H9 (cell line): ENCODE measurements around the gene TUBB2A. TPM values are rescaled to one million over a fixed set of nuclear protein-coding genes. Genes with fewer than 3 reads are reported as not detected.
A peak's percentile ranks its signal among the peaks of the same experiment; 100 is the strongest.
"Not testable (repeated sequence)": the region's sequence is repeated elsewhere in the genome, so short reads cannot be mapped to it uniquely, and the experiment has no call there.

Experiments
- DNase-seq: peaks from one replicate; pipeline ENCODE4 v3.0.0-alpha.2; 2017
- H2AFZ ChIP-seq: one replicate; pipeline ENCODE4 v1.6.1; 2013; ENCODE audit warnings: mild to moderate bottlenecking, low read length, control low read depth, moderate library complexity
- H2AK5ac ChIP-seq: 2 replicates; pipeline ENCODE4 v1.6.1; 2013; ENCODE audit warnings: low read length, control low read depth, mixed read lengths; ENCODE audit not compliant: insufficient read length
- H2BK120ac ChIP-seq: one replicate; pipeline ENCODE4 v1.6.1; 2013; ENCODE audit warnings: low read depth, mild to moderate bottlenecking, low read length, control low read depth, inconsistent platforms; ENCODE audit not compliant: poor library complexity, severe bottlenecking
- H2BK12ac ChIP-seq: 2 replicates; pipeline ENCODE4 v1.6.1; 2013; ENCODE audit warnings: low read length, control low read depth, mixed read lengths, low read depth; ENCODE audit not compliant: insufficient read length
- H2BK15ac ChIP-seq: 2 replicates; pipeline ENCODE4 v1.6.1; 2013; ENCODE audit warnings: low read depth, low read length, control low read depth
- H2BK20ac ChIP-seq: one replicate; pipeline ENCODE4 v1.6.1; 2013; ENCODE audit warnings: low read depth, mild to moderate bottlenecking, low read length, control low read depth, inconsistent platforms; ENCODE audit not compliant: poor library complexity, severe bottlenecking
- H2BK5ac ChIP-seq: 2 replicates; pipeline ENCODE4 v1.6.1; 2013; ENCODE audit warnings: low read length, control low read depth, mixed read lengths; ENCODE audit not compliant: insufficient read length
- H3K14ac ChIP-seq: 2 replicates; pipeline ENCODE4 v1.6.1; 2013; ENCODE audit warnings: low read length, control low read depth; ENCODE audit not compliant: insufficient read depth
- H3K18ac ChIP-seq: 2 replicates; pipeline ENCODE4 v1.6.1; 2013; ENCODE audit warnings: low read depth, mild to moderate bottlenecking, mixed read lengths, low read length, control low read depth; ENCODE audit not compliant: insufficient read length
- H3K23ac ChIP-seq: 2 replicates; pipeline ENCODE4 v1.6.1; 2013; ENCODE audit warnings: low read length, control low read depth, mixed read lengths, low read depth; ENCODE audit not compliant: insufficient read length
- H3K23me2 ChIP-seq: 2 replicates; pipeline ENCODE4 v1.6.1; 2013; ENCODE audit warnings: low read depth, mild to moderate bottlenecking, mixed read lengths, low read length, control low read depth; ENCODE audit not compliant: insufficient read length, poor library complexity, severe bottlenecking
- H3K27ac ChIP-seq: 2 replicates; pipeline ENCODE4 v1.5.1; 2013; ENCODE audit warnings: low read length, control low read depth, mixed read lengths, low read depth; ENCODE audit not compliant: insufficient read length
- H3K27me3 ChIP-seq: 2 replicates; pipeline ENCODE4 v1.6.1; 2013; ENCODE audit warnings: low read length, control low read depth, inconsistent platforms; ENCODE audit not compliant: insufficient read depth
- H3K4ac ChIP-seq: 2 replicates; pipeline ENCODE4 v1.6.1; 2013; ENCODE audit warnings: low read depth, mild to moderate bottlenecking, control low read depth, inconsistent platforms, low read length, moderate library complexity
- H3K4me1 ChIP-seq: 2 replicates; pipeline ENCODE4 v1.6.1; 2013; ENCODE audit warnings: low read length, control low read depth, inconsistent platforms; ENCODE audit not compliant: insufficient read depth
- H3K4me2 ChIP-seq: 2 replicates; pipeline ENCODE4 v1.6.1; 2013; ENCODE audit warnings: low read length, control low read depth, mixed read lengths; ENCODE audit not compliant: insufficient read length, insufficient read depth
- H3K56ac ChIP-seq: 2 replicates; pipeline ENCODE4 v1.6.1; 2013; ENCODE audit warnings: low read depth, mild to moderate bottlenecking, mixed read lengths, low read length, control low read depth; ENCODE audit not compliant: insufficient read length
- H3K79me1 ChIP-seq: 2 replicates; pipeline ENCODE4 v1.6.1; 2013; ENCODE audit warnings: low read depth, mild to moderate bottlenecking, moderate library complexity, low read length, control low read depth, inconsistent platforms; ENCODE audit not compliant: insufficient read depth, poor library complexity, severe bottlenecking
- H3K79me2 ChIP-seq: 2 replicates; pipeline ENCODE4 v1.6.1; 2013; ENCODE audit warnings: low read length, control low read depth, inconsistent platforms; ENCODE audit not compliant: insufficient read depth
- H3K9ac ChIP-seq: 2 replicates; pipeline ENCODE4 v1.6.1; 2013; ENCODE audit warnings: low read length, control low read depth, mixed read lengths; ENCODE audit not compliant: insufficient read length; ENCODE audit errors: extremely low read depth
- H3K9me3 ChIP-seq: one replicate; pipeline ENCODE4 v1.6.1; 2013; ENCODE audit warnings: low read depth, low read length, inconsistent platforms; ENCODE audit not compliant: control insufficient read depth
- H3T11ph ChIP-seq: one replicate; pipeline ENCODE4 v1.6.1; 2013; ENCODE audit warnings: mild to moderate bottlenecking, low read length, control low read depth, inconsistent platforms
- H4K20me1 ChIP-seq: one replicate; pipeline ENCODE4 v1.6.1; 2013; ENCODE audit not compliant: control insufficient read depth, insufficient read length, insufficient read depth
- H4K5ac ChIP-seq: 2 replicates; pipeline ENCODE4 v1.6.1; 2013; ENCODE audit warnings: low read depth, mild to moderate bottlenecking, mixed read lengths, low read length, control low read depth; ENCODE audit not compliant: insufficient read length
- H4K8ac ChIP-seq: replicated peaks from 2 replicates; pipeline ENCODE4 v1.6.1; 2013; ENCODE audit warnings: low read length, control low read depth, mixed read lengths, low read depth; ENCODE audit not compliant: insufficient read length
- H4K91ac ChIP-seq: 2 replicates; pipeline ENCODE4 v1.6.1; 2013; ENCODE audit warnings: low read depth, mild to moderate bottlenecking, moderate library complexity, mixed read lengths, low read length, control low read depth; ENCODE audit not compliant: insufficient read length
- H3K27ac Mint-ChIP-seq, 3 experiments: 2 replicates in 2 of 3; 3 replicates in 1 of 3; pipeline ENCODE4 v1.8.0; 2020 to 2021; ENCODE audit warnings: mixed read lengths in 3 of 3, mild to moderate bottlenecking in 1 of 3, moderate library complexity in 1 of 3
- H3K27me3 Mint-ChIP-seq: 2 replicates; pipeline ENCODE4 v1.8.0; 2021; ENCODE audit warnings: low read depth, mild to moderate bottlenecking, moderate library complexity, mixed read lengths
- H3K36me3 Mint-ChIP-seq, 3 experiments: 2 replicates in 2 of 3; 3 replicates in 1 of 3; pipeline ENCODE4 v1.8.0; 2020 to 2021; ENCODE audit warnings: low read depth in 3 of 3, mixed read lengths in 3 of 3; ENCODE audit not compliant: insufficient read depth in 1 of 3
- H3K4me1 Mint-ChIP-seq, 2 experiments: 2 replicates each; pipeline ENCODE4 v1.8.0; 2020; ENCODE audit warnings: mixed read lengths in 2 of 2
- H3K4me3 Mint-ChIP-seq, 2 experiments: 2 replicates in 1 of 2; 3 replicates in 1 of 2; pipeline ENCODE4 v1.8.0; 2020 to 2021; ENCODE audit warnings: mild to moderate bottlenecking in 2 of 2, mixed read lengths in 2 of 2, moderate library complexity in 1 of 2
- H3K9me3 Mint-ChIP-seq, 2 experiments: 2 replicates in 1 of 2; 3 replicates in 1 of 2; pipeline ENCODE4 v1.8.0; 2020; ENCODE audit warnings: mild to moderate bottlenecking in 2 of 2, mixed read lengths in 2 of 2, moderate library complexity in 1 of 2
- WGBS: extraction: QIAGEN DNeasy Blood & Tissue Kit; methylation state at CpG from one replicate; pipeline ENCODE4 v1.1.7; 2013; ENCODE audit warnings: missing lambda C conversion rate, low lambda C conversion rate, mixed read lengths; ENCODE audit not compliant: insufficient read length; ENCODE audit errors: extremely low coverage; 5-methylcytosine and 5-hydroxymethylcytosine counted together
- total RNA-seq: library from RNA; stranded (reverse); gene quantifications from 2 replicates; pipeline ENCODE4 v1.2.1, GENCODE V29; 2021
- TF ChIP-seq, protein P1 (sequence below): fragments of 200-600 bp; sonication (generic); conservative IDR thresholded peaks from 3 replicates; pipeline ENCODE4 v1.8.0; 2021; ENCODE audit warnings: antibody characterized with exemption, mild to moderate bottlenecking

TUBB2A gene
- total RNA-seq, 1 experiment from 2014 or later = 258 TPM

DNA sequence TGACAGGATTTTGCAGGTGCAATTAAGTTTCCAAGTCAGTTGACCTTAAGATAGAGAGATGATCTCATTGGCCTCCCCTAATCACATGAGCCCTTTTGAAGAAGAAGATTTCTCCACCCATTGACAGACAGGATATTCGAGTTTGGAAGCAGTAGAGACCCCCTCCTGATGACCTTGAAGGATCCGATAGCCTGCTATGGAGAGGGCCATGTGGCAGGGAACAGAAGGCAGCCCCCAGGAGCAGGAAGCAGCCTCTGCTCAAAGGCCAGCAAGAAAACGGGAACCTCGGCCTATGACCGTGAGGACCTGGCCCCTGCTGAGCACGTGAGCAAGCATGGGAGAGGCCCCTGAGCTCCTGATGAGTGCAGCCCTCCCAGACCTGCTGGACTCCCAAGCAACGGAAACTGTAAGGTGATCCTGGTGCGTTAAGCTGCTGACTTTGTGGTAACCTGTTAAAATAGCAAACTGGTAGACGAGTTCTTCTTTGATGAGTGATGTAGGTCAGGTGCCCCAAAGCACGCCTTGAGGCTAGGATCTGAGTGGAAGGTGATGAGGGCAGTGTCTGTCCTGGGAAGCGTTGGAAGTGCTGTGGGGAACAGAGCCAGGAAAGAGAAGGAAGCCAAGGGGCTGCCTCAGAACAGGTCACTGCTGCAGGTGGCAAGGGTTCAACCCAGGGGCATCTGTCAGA lies 18.5 kb upstream of the TUBB2A start:
- H4K8ac ChIP-seq = no peak overlapping the region
- DNase-seq = no peak
- no peak overlapping the region for H2BK12ac ChIP-seq
- no peak overlapping the region for H3K4ac ChIP-seq
- H2BK120ac ChIP-seq = no peak overlapping the region
- H3K4me1 ChIP-seq = peaks cover 6% of the 10 kb centered on the region; the same call in 1 of the 2 replicates
- no peak overlapping the region for H3K4me3 Mint-ChIP-seq
- H3K79me2 ChIP-seq = no peaks in the 10 kb centered on the region
- no peaks in the 10 kb centered on the region; the same call in 1 of the 2 replicates for H3K27me3 Mint-ChIP-seq
- H3K4me2 ChIP-seq = no peak overlapping the region
- H3K9me3 Mint-ChIP-seq = peaks cover 0 to 4% of the 10 kb centered on the region in 2 experiments; a peak in 2 of 5 replicates
- H2BK20ac ChIP-seq = no peak overlapping the region
- no peak overlapping the region for H3K23ac ChIP-seq
- no peaks in the 10 kb centered on the region for H3K9me3 ChIP-seq
- H4K20me1 ChIP-seq = no peaks in the 10 kb centered on the region
- peaks cover 0 to 2% (median 0%) of the 10 kb centered on the region in 3 experiments; a peak in 2 of 7 replicates for H3K36me3 Mint-ChIP-seq
- H2AFZ ChIP-seq = no peak overlapping the region
- H3K14ac ChIP-seq = no peak overlapping the region
- no CpG with 5 or more reads among the region's 11 CpGs for WGBS
- TF ChIP-seq, protein P1, sequence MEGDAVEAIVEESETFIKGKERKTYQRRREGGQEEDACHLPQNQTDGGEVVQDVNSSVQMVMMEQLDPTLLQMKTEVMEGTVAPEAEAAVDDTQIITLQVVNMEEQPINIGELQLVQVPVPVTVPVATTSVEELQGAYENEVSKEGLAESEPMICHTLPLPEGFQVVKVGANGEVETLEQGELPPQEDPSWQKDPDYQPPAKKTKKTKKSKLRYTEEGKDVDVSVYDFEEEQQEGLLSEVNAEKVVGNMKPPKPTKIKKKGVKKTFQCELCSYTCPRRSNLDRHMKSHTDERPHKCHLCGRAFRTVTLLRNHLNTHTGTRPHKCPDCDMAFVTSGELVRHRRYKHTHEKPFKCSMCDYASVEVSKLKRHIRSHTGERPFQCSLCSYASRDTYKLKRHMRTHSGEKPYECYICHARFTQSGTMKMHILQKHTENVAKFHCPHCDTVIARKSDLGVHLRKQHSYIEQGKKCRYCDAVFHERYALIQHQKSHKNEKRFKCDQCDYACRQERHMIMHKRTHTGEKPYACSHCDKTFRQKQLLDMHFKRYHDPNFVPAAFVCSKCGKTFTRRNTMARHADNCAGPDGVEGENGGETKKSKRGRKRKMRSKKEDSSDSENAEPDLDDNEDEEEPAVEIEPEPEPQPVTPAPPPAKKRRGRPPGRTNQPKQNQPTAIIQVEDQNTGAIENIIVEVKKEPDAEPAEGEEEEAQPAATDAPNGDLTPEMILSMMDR = no peak
- H3T11ph ChIP-seq = no peak overlapping the region
- H3K56ac ChIP-seq = no peak overlapping the region
- H3K4me1 Mint-ChIP-seq = peaks cover 23 to 40% of the 10 kb centered on the region in 2 experiments
- no peak overlapping the region for H2AK5ac ChIP-seq
- no peaks in the 10 kb centered on the region for H3K27me3 ChIP-seq
- H4K91ac ChIP-seq = no peak overlapping the region
- peak overlapping the region in 1 of 3 experiments; percentile 4; a peak in 2 of 7 replicates for H3K27ac Mint-ChIP-seq
- H4K5ac ChIP-seq = no peak overlapping the region
- no peaks in the 10 kb centered on the region for H3K79me1 ChIP-seq
- H2BK5ac ChIP-seq = no peak overlapping the region
- no peak overlapping the region for H2BK15ac ChIP-seq
- no peak overlapping the region for H3K18ac ChIP-seq
- H3K27ac ChIP-seq = no peak overlapping the region
- H3K23me2 ChIP-seq = no peaks in the 10 kb centered on the region
- H3K9ac ChIP-seq = no peak overlapping the region

DNA sequence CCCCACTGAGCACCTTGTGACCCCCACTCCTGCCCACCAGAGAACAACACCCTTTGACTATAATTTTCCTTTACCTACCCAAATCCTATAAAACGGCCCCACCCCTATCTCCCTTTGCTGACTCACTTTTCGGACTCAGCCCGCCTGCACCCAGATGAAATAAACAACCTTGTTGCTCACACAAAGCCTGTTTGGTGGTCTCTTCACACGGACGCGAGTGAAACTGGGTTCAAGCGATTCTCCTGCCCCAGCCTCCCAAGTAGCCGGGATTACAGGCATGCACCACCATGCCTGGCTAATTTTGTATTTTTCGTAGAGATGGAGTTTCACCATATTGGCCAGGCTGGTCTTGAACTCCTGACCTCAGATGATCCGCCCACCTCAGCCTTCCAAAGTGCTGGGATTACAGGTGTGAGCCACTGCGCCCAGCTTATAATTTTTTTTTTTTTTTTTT lies 16.3 kb upstream of the TUBB2A start:
- H2BK5ac ChIP-seq, H3K27me3 Mint-ChIP-seq, H4K8ac ChIP-seq, H3K27ac ChIP-seq, H2AFZ ChIP-seq, H3K23me2 ChIP-seq, H4K20me1 ChIP-seq, H3K4me2 ChIP-seq, H3K9ac ChIP-seq, H3K9me3 ChIP-seq, H3K18ac ChIP-seq, H3K14ac ChIP-seq, H3K56ac ChIP-seq, H3K79me1 ChIP-seq, H2BK15ac ChIP-seq, DNase-seq, H3K23ac ChIP-seq, H3K9me3 Mint-ChIP-seq, H4K91ac ChIP-seq, H3K4me1 ChIP-seq, H3K36me3 Mint-ChIP-seq, H4K5ac ChIP-seq, H2BK120ac ChIP-seq, H3K27me3 ChIP-seq, H3K4me3 Mint-ChIP-seq, H2AK5ac ChIP-seq, H3T11ph ChIP-seq, H2BK20ac ChIP-seq, H3K79me2 ChIP-seq, H3K4ac ChIP-seq, H2BK12ac ChIP-seq: not testable (repeated sequence)
- peak overlapping the region in 2 of 3 experiments; percentile 48 to 50; a peak in 2 of 7 replicates for H3K27ac Mint-ChIP-seq
- peaks cover 23 to 40% of the 10 kb centered on the region in 2 experiments for H3K4me1 Mint-ChIP-seq
- WGBS = no CpG with 5 or more reads among the region's 11 CpGs
